A549 (cell line): ENCODE measurements around the gene PGBD4.

Source experiments
- BCL3 ChIP-seq: fragments of >200 bp; sonication (Bioruptor Twin); formaldehyde crosslinking; IDR thresholded peaks from 3 replicates; pipeline ENCODE4 v1.6.1; 2016
- CEBPB ChIP-seq, 2 experiments: fragments of >200 bp in 1 of 2; sonication (Bioruptor Twin) in 1 of 2; formaldehyde crosslinking in 1 of 2; IDR thresholded peaks; 2 replicates each; pipeline ENCODE4 v1.6.1; 2012 to 2016
- CHD2 ChIP-seq: fragments of 150-350 bp; IDR thresholded peaks from 2 replicates; pipeline ENCODE4 v1.6.1; 2014; ENCODE audit warnings: low read length; ENCODE audit not compliant: partially characterized antibody
- EP300 ChIP-seq, 2 experiments: fragments of >200 bp; sonication (Bioruptor Twin); formaldehyde crosslinking; IDR thresholded peaks; 2 replicates in 1 of 2; 3 replicates in 1 of 2; pipeline ENCODE4 v1.6.1; 2016 to 2017
- ESRRA ChIP-seq: fragments of 150-350 bp; IDR thresholded peaks from 2 replicates; pipeline ENCODE4 v1.6.1; 2014; ENCODE audit warnings: mild to moderate bottlenecking, low read length, borderline replicate concordance
- MYC ChIP-seq: IDR thresholded peaks from 2 replicates; pipeline ENCODE4 v1.6.1; 2012; ENCODE audit warnings: mild to moderate bottlenecking, inconsistent platforms, low read length, improper control_type of control experiment, borderline replicate concordance
- POLR2A ChIP-seq: IDR thresholded peaks from 2 replicates; pipeline ENCODE4 v1.6.1; 2012; ENCODE audit warnings: mild to moderate bottlenecking, low read length
- RAD21 ChIP-seq, 2 experiments: fragments of >200 bp in 1 of 2; sonication (Bioruptor Twin) in 1 of 2; formaldehyde crosslinking in 1 of 2; IDR thresholded peaks in 1 of 2; conservative IDR thresholded peaks in 1 of 2; 2 replicates in 1 of 2; 3 replicates in 1 of 2; pipeline ENCODE4 v1.6.1; 2012 to 2018; ENCODE audit warnings: inconsistent platforms in 1 of 2
- ZNF302 ChIP-seq: fragments of 250-450 bp; sonication (Bioruptor Pico); IDR thresholded peaks from 2 replicates; pipeline ENCODE4 v1.9.0; 2021; ENCODE audit warnings: inconsistent platforms, mild to moderate bottlenecking, moderate library complexity
- TF ChIP-seq, protein P1 (sequence below): fragments of >200 bp; sonication (Bioruptor Twin); formaldehyde crosslinking; IDR thresholded peaks from 3 replicates; pipeline ENCODE4 v1.5.1; 2016

GRCh38 chr15:34056911-34057310 lies 45.0 kb upstream of the PGBD4 start:
- TF ChIP-seq BCL3 (no peak), MYC (no peak), CHD2 (no peak), CEBPB (IDR thresholded peaks at IDR 0.05) (no peak), EP300 (IDR thresholded peaks at IDR 0.05) (no peak), ZNF302 (no peak), RAD21 (conservative IDR thresholded peaks at IDR 0.05 in 1 of 2, IDR thresholded peaks at IDR 0.05 in 1 of 2) (no peak), ESRRA (no peak), POLR2A (no peak)
- TF ChIP-seq, protein P1, sequence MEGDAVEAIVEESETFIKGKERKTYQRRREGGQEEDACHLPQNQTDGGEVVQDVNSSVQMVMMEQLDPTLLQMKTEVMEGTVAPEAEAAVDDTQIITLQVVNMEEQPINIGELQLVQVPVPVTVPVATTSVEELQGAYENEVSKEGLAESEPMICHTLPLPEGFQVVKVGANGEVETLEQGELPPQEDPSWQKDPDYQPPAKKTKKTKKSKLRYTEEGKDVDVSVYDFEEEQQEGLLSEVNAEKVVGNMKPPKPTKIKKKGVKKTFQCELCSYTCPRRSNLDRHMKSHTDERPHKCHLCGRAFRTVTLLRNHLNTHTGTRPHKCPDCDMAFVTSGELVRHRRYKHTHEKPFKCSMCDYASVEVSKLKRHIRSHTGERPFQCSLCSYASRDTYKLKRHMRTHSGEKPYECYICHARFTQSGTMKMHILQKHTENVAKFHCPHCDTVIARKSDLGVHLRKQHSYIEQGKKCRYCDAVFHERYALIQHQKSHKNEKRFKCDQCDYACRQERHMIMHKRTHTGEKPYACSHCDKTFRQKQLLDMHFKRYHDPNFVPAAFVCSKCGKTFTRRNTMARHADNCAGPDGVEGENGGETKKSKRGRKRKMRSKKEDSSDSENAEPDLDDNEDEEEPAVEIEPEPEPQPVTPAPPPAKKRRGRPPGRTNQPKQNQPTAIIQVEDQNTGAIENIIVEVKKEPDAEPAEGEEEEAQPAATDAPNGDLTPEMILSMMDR, result no peak
